ENCODE measurements around the gene TRIM17.
A peak's percentile ranks its signal among the peaks of the same experiment; 100 is the strongest.

TRIM17 gene

GRCh38 chr1:228416217-228416933 lies at the start of gene TRIM17:
Gene TRIM17 (minus strand): TSS chr1:228416861. CDS start chr1:228415072, 1,789 bp downstream.
- peak; percentile 48 for DNase-seq

GRCh38 chr1:228465571-228466146 lies 49.0 kb upstream of the TRIM17 start:
- no peak for DNase-seq

- no peak for DNase-seq
Measured at GRCh38 chr1:228465141-228465540, 48.5 kb upstream of the TRIM17 start.

- peak; percentile 94 for DNase-seq
Measured at GRCh38 chr1:228464487-228464983, 47.9 kb upstream of the TRIM17 start.

DNA sequence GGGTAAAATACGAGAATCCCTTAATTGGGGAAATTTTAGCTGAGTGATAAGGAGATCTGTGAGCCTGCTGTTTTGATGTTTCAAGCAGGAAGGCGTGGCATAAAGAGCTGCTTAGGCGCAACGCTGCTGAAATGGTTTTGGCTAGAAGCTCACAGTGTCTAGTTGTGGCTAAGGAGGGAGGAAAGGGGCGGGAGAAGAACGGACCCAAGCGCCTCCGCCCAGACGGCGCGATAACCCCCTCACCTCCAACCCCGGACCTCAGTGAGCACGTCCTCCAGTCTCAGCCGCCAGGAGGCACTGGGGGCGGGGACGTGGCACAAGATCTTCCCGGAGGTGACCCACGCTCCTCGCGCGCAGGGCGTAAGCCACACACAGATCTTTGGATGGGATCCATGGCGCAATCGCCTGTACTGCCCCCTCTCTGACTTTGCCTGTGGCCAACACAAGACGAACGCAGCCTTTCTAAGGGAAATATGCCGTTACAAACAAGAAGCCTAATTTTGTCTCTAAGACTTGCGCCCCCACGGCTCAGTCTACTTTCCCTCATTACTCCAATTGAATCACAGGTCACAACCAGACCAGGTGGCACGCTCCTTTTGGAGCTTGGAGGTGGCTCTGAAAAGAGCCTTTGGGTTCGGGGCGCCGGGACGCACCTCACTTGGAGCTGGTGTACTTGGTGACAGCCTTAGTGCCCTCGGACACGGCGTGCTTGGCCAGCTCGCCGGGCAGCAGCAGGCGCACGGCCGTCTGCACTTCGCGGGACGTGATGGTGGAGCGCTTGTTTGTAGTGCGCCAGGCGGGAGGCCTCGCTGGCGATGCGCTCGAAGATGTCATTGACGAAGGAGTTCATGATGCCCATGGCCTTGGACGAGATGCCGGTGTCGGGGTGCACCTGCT lies 47.1 kb upstream of the TRIM17 start:
- peak; percentile 47 for DNase-seq

DNA sequence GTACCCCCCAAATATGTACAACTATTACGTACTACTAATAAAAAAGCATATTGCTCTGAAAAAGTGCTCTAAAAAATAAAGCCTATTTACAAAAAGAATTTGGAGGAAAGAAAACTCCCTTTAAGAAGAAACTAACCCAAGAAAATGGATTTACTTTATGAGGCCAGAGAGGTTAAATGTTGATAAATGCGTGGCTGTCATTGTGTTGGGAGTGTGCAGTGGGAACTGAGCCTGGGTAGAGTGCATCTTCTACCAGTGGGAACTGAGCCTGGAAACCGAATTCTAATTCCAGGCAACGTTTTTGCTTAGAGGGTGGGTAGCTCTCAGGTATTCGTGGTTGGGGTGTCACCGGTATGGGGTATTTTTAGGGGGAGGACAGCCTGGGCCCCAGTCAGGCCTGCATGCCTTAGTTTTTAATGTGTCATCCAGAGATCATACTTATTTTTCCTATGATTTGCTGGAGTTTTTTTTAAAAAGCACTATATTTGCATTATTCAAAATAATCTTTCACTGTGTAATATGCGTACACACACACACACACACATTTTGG lies 46.4 kb upstream of the TRIM17 start:
- no peak for DNase-seq

GRCh38 chr1:228462560-228462959 lies 45.9 kb upstream of the TRIM17 start:
- DNase-seq = no peak

DNA sequence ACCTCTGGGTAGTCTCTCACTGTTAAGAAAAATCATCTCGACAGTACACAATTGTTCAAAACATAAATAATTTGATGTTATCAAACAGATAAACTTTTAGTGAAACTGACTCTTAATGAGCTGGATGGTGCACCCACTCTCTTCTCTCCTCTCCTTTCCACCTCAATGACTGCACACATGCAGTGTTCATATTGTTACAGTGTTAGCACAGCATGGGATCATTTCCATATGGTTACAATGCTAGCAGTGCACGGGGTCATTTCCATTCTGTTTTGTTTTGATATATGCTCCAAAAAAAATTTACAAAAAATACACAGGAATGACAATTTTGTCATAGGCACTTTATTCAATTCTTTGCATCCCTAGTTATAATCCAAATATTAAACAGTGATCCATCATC lies 44.2 kb upstream of the TRIM17 start:
- DNase-seq = no peak

GRCh38 chr1:228459091-228459993 lies 42.7 kb upstream of the TRIM17 start:
- DNase-seq = peak; percentile 76

DNA sequence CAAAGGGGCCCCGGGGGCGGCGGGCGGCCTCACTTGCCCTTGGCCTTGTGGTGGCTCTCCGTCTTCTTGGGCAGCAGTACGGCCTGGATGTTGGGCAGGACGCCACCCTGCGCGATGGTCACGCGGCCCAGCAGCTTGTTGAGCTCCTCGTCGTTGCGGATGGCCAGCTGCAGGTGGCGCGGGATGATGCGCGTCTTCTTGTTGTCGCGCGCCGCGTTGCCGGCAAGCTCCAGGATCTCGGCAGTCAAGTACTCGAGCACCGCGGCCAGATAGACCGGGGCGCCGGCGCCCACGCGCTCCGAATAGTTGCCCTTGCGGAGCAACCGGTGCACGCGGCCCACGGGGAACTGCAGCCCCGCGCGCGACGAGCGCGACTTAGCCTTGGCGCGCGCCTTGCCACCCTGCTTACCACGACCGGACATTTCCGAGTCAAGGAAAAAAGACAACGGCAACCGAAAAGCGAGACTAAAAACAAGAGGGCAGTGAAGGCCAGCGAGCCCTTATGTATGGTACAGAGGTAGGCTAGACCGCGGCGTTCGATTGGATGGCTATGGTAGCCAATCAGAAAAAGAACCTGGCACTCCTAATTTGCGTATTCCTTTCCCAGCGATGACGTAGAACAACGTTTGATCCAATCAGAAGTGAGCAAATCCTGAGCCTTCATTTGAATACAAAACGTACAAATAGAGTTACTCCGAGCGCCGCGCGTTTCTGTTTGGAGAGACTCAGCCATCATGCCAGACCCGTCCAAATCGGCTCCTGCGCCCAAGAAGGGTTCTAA lies 40.9 kb upstream of the TRIM17 start:
- DNase-seq = peak; percentile 99

GRCh38 chr1:228457017-228457395 lies 40.3 kb upstream of the TRIM17 start:
- DNase-seq = no peak

GRCh38 chr1:228456252-228457016 lies 39.8 kb upstream of the TRIM17 start:
- DNase-seq = no peak

DNA sequence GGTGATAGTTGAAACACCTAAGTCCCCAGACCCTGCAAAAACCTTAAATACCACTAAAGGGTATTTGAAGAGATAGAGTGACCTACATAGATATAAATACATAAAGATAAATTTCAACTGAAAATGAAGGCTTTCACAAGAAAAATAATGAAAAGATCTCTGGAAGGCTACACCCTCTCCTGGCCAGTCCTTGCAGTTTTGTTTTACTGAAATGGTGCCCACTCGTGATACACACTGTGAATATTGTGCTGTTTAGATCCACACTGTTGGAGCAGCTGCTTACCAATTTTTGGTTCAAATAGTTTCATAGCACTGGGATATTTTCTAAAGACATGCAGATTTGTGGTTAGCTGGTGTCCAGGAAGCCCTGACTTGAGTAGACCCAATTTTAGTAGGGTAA lies 39.1 kb upstream of the TRIM17 start:
- DNase-seq = no peak

DNA sequence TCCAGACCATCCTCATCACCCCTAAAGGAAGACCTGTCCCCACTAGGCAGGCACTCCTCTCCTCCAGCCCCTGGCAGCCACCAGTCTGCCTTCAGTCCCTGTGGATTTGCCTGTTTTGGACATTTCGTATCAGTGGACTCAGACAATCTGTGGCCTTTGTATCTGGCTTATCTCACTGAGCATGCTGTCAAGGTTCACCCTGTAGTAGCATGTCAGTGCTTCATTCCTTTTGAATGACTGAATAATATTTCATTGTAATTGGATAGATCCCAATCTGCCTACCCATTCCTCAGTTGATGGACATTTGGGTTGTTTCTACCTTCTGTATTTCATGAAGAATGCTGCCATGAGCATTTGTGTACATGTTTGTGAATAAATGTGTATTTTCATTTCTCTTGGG lies 37.6 kb upstream of the TRIM17 start:
- no peak for DNase-seq

- DNase-seq = no peak
Measured at GRCh38 chr1:228453614-228454013, 37.0 kb upstream of the TRIM17 start.

- no peak for DNase-seq
Measured at GRCh38 chr1:228453022-228453560, 36.4 kb upstream of the TRIM17 start.

GRCh38 chr1:228452194-228453021 lies 35.7 kb upstream of the TRIM17 start:
- DNase-seq = no peak

- DNase-seq = no peak
Measured at GRCh38 chr1:228450200-228450599, 33.5 kb upstream of the TRIM17 start.

DNA sequence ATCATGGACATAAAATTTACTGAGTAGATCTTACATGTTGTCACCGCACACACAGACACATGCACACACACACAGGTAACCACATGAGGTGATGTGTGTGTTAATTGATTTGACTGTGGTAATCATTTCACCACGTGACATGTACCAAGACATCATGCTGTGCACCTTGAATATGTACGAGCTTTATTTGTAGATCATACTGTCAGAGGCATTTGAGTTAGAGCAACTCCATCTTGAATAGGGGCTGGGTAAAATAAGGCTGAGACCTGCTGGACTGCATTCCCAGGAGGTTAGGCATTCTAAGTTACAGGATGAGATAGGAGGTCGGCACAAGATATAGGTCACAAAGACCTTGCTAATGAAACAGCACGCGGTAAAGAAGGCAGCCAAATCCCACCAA lies 31.7 kb upstream of the TRIM17 start:
- no peak for DNase-seq
